BLaER1 (cell line): ENCODE measurements around the gene SLC49A4.

Experiments
- H3K27ac ChIP-seq: shearing (Covaris generic); formaldehyde crosslinking; 2 replicates; pipeline ENCODE4 v1.8.1; 2022
- H3K27me3 ChIP-seq: shearing (Covaris generic); formaldehyde crosslinking; 2 replicates; pipeline ENCODE4 v1.8.1; 2022
- H3K36me3 ChIP-seq: shearing (Covaris generic); formaldehyde crosslinking; 2 replicates; pipeline ENCODE4 v1.8.1; 2022
- H3K4me1 ChIP-seq: shearing (Covaris generic); formaldehyde crosslinking; 2 replicates; pipeline ENCODE4 v1.8.1; 2022
- H3K4me2 ChIP-seq: shearing (Covaris generic); formaldehyde crosslinking; 2 replicates; pipeline ENCODE4 v1.8.1; 2022
- H3K4me3 ChIP-seq: shearing (Covaris generic); formaldehyde crosslinking; 2 replicates; pipeline ENCODE4 v1.8.1; 2022
- H3K9ac ChIP-seq: shearing (Covaris generic); formaldehyde crosslinking; 2 replicates; pipeline ENCODE4 v1.8.1; 2022
- H3K9me3 ChIP-seq: shearing (Covaris generic); formaldehyde crosslinking; 2 replicates; pipeline ENCODE4 v1.8.1; 2022
- H4K20me1 ChIP-seq: shearing (Covaris generic); formaldehyde crosslinking; 2 replicates; pipeline ENCODE4 v1.8.1; 2022
- Cebpa-rat ChIP-seq: shearing (Covaris generic); IDR thresholded peaks from 2 replicates; pipeline ENCODE4 v1.8.1; 2022

SLC49A4 gene

GRCh38 chr3:122893754-122894668, 99.1 kb downstream of the SLC49A4 start:
- H3K36me3 ChIP-seq = no peaks in the 10 kb centered on the region
- no peak for TF ChIP-seq Cebpa-rat
- H3K27ac ChIP-seq = no peak overlapping the region
- H3K4me1 ChIP-seq = peaks cover 22% of the 10 kb centered on the region
- no peak overlapping the region for H3K4me3 ChIP-seq
- no peak overlapping the region for H3K9ac ChIP-seq
- no peaks in the 10 kb centered on the region for H3K9me3 ChIP-seq
- no peaks in the 10 kb centered on the region for H3K27me3 ChIP-seq
- H4K20me1 ChIP-seq = no peaks in the 10 kb centered on the region
- no peak overlapping the region for H3K4me2 ChIP-seq

- no peak overlapping the region for H3K27ac ChIP-seq
- no peak overlapping the region for H3K4me2 ChIP-seq
- no peak overlapping the region for H3K9ac ChIP-seq
- H3K36me3 ChIP-seq = no peaks in the 10 kb centered on the region
- no peaks in the 10 kb centered on the region for H3K4me1 ChIP-seq
- no peaks in the 10 kb centered on the region for H4K20me1 ChIP-seq
- H3K27me3 ChIP-seq = no peaks in the 10 kb centered on the region
- H3K4me3 ChIP-seq = no peak overlapping the region
- H3K9me3 ChIP-seq = no peaks in the 10 kb centered on the region
- no peak for TF ChIP-seq Cebpa-rat
Observed at GRCh38 chr3:122898298-122898697, 103.4 kb downstream of the SLC49A4 start.

- TF ChIP-seq Cebpa-rat = no peak
Observed at GRCh38 chr3:122902326-122902725, 107.5 kb downstream of the SLC49A4 start.

GRCh38 chr3:122903171-122903570, 108.3 kb downstream of the SLC49A4 start:
- no peak overlapping the region for H3K4me2 ChIP-seq
- H3K36me3 ChIP-seq = no peaks in the 10 kb centered on the region
- no peak for TF ChIP-seq Cebpa-rat
- H3K4me3 ChIP-seq = no peak overlapping the region
- H3K27me3 ChIP-seq = no peaks in the 10 kb centered on the region
- no peaks in the 10 kb centered on the region for H4K20me1 ChIP-seq
- H3K27ac ChIP-seq = no peak overlapping the region
- no peak overlapping the region for H3K9ac ChIP-seq
- no peaks in the 10 kb centered on the region for H3K4me1 ChIP-seq
- peaks cover 17% of the 10 kb centered on the region for H3K9me3 ChIP-seq

More at GRCh38 chr3:122902326-122902725, 107.5 kb downstream of the SLC49A4 start:
- Histone ChIP-seq H3K36me3 (no peaks in the 10 kb centered on the region), H3K4me2 (no peak overlapping the region), H3K9me3 (peaks cover 17% of the 10 kb centered on the region), H3K4me3 (no peak overlapping the region), H4K20me1 (no peaks in the 10 kb centered on the region), H3K27ac (no peak overlapping the region), H3K27me3 (no peaks in the 10 kb centered on the region), H3K9ac (no peak overlapping the region), H3K4me1 (no peaks in the 10 kb centered on the region)

- Histone ChIP-seq H3K4me2 (no peak overlapping the region), H3K4me3 (no peak overlapping the region), H3K27me3 (no peaks in the 10 kb centered on the region), H3K27ac (no peak overlapping the region), H3K4me1 (no peaks in the 10 kb centered on the region), H3K9ac (no peak overlapping the region), H4K20me1 (no peaks in the 10 kb centered on the region), H3K9me3 (peaks cover 18% of the 10 kb centered on the region), H3K36me3 (no peaks in the 10 kb centered on the region)
- no peak for TF ChIP-seq Cebpa-rat
Observed at GRCh38 chr3:122907471-122907870, 112.6 kb downstream of the SLC49A4 start.

GRCh38 chr3:122908251-122908650, 113.4 kb downstream of the SLC49A4 start:
- Histone ChIP-seq H3K27me3 (no peaks in the 10 kb centered on the region), H3K36me3 (no peaks in the 10 kb centered on the region), H3K9me3 (peaks cover 26% of the 10 kb centered on the region), H3K4me3 (no peak overlapping the region), H4K20me1 (no peaks in the 10 kb centered on the region), H3K27ac (no peak overlapping the region), H3K4me1 (no peaks in the 10 kb centered on the region), H3K9ac (no peak overlapping the region), H3K4me2 (no peak overlapping the region)
- TF ChIP-seq Cebpa-rat = no peak

- Histone ChIP-seq H3K36me3 (no peaks in the 10 kb centered on the region), H3K4me3 (no peak overlapping the region), H3K4me1 (peaks cover 23% of the 10 kb centered on the region), H3K9me3 (peaks cover 11% of the 10 kb centered on the region; the same call in 1 of the 2 replicates), H3K27ac (no peak overlapping the region), H3K9ac (no peak overlapping the region), H3K27me3 (no peaks in the 10 kb centered on the region), H4K20me1 (no peaks in the 10 kb centered on the region), H3K4me2 (no peak overlapping the region)
- no peak for TF ChIP-seq Cebpa-rat
Observed at GRCh38 chr3:122911901-122912300, 117.0 kb downstream of the SLC49A4 start.

GRCh38 chr3:122912772-122913538, 118.1 kb downstream of the SLC49A4 start:
- no peak overlapping the region for H3K27ac ChIP-seq
- no peak overlapping the region for H3K4me3 ChIP-seq
- H3K9me3 ChIP-seq = peaks cover 11% of the 10 kb centered on the region; the same call in 1 of the 2 replicates
- H3K9ac ChIP-seq = no peak overlapping the region
- H3K4me2 ChIP-seq = no peak overlapping the region
- H4K20me1 ChIP-seq = no peaks in the 10 kb centered on the region
- no peaks in the 10 kb centered on the region for H3K36me3 ChIP-seq
- peaks cover 23% of the 10 kb centered on the region for H3K4me1 ChIP-seq
- no peaks in the 10 kb centered on the region for H3K27me3 ChIP-seq
- TF ChIP-seq Cebpa-rat = no peak

- TF ChIP-seq Cebpa-rat = no peak
- Histone ChIP-seq H3K4me2 (no peak overlapping the region), H3K9ac (no peak overlapping the region), H3K4me3 (no peak overlapping the region), H3K4me1 (peaks cover 23% of the 10 kb centered on the region), H3K27me3 (no peaks in the 10 kb centered on the region), H3K36me3 (no peaks in the 10 kb centered on the region), H3K9me3 (peaks cover 11% of the 10 kb centered on the region; the same call in 1 of the 2 replicates), H4K20me1 (no peaks in the 10 kb centered on the region), H3K27ac (no peak overlapping the region)
Observed at GRCh38 chr3:122913539-122914100, 118.8 kb downstream of the SLC49A4 start.
